Psoas muscle (tissue), 8 donors: ENCODE data around the gene TMPRSS9. TPM values are rescaled to one million over a fixed set of nuclear protein-coding genes. Genes with fewer than 3 reads are reported as not detected.
A peak's percentile ranks its signal among the peaks of the same experiment; 100 is the strongest.
"Not testable (repeated sequence)": the region's sequence is repeated elsewhere in the genome, so short reads cannot be mapped to it uniquely, and the experiment has no call there.

Experiments used
- ATAC-seq, 4 donors: fragments of 200-7000 bp; cut with Tn5 transposase; one replicate each; pipeline ENCODE4 v1.9.1; 2020; ENCODE audit warnings: moderate library complexity in 3 of 4, mild to moderate bottlenecking in 2 of 4
- DNase-seq, 2 donors: peaks; one replicate each; pipeline ENCODE4 v3.0.0-alpha.2; 2020
- H3K27ac ChIP-seq: fragments of 200-600 bp; one replicate; pipeline ENCODE4 v1.8.0; 2022
- H3K27me3 ChIP-seq, 3 donors: fragments of 200-600 bp in 1 of 3; one replicate each; pipeline versions ENCODE4 v1.6.1 to v1.8.0; 2013 to 2022; ENCODE audit warnings: low read length in 2 of 3, mild to moderate bottlenecking in 2 of 3, moderate library complexity in 1 of 3; ENCODE audit not compliant: insufficient read depth in 3 of 3
- H3K36me3 ChIP-seq, 2 donors: fragments of 200-600 bp in 1 of 2; one replicate each; pipeline versions ENCODE4 v1.6.1 to v1.8.0; 2013 to 2022; ENCODE audit warnings: low read depth in 1 of 2, mild to moderate bottlenecking in 1 of 2, moderate library complexity in 1 of 2; ENCODE audit not compliant: insufficient read depth in 1 of 2
- H3K4me1 ChIP-seq: fragments of 200-600 bp; one replicate; pipeline ENCODE4 v1.8.0; 2022
- H3K4me3 ChIP-seq: fragments of 200-600 bp; one replicate; pipeline ENCODE4 v1.8.0; 2022; ENCODE audit warnings: mild to moderate bottlenecking
- H3K9me3 ChIP-seq: fragments of 200-600 bp; one replicate; pipeline ENCODE4 v1.8.0; 2022
- CTCF ChIP-seq: fragments of 200-600 bp; IDR thresholded peaks from one replicate; pipeline ENCODE4 v1.8.0; 2022; ENCODE audit warnings: antibody characterized with exemption
- WGBS, 3 donors: extraction: QIAGEN DNeasy Blood & Tissue Kit; methylation state at CpG; one replicate each; pipeline versions ENCODE4 v1.1.6 to v1.1.7; 2013; 5-methylcytosine and 5-hydroxymethylcytosine counted together
- intact Hi-C, 2 donors: fragments of 100-400 bp; cut with DNase I; formaldehyde crosslinking; loops; one replicate each; pipeline versions ENCODE4 v1.11.0 to v1.14.2; 2022
- polyA plus RNA-seq, 3 donors: library from polyadenylated mRNA; stranded (reverse); fragments of 200-250 nt; gene quantifications; one replicate each; pipeline ENCODE4 v1.2.3, GENCODE V29; 2013
- total RNA-seq, 4 donors: library from RNA; stranded (reverse); fragmentation: NEBNext Ultra II Directional in 2 of 4; extraction: Animal tissue kit (Norgen Biotek cat#: 25700) in 2 of 4; gene quantifications; one replicate each; pipeline versions ENCODE4 v1.2.1 to v1.2.4, GENCODE V29; 2021 to 2023
- donor health status: healthy with polysubstance abuse.
- donor health status: DM: no; HTN: no; CAD: no; lungs with moderate emphysema.
- donor health status: Bipolar disorder and iron deficiency.
- donor health status: healthy.
- donor health status: DM: yes; HTN: yes; CAD: no.
- donor health status: DM: no; HTN: no; CAD: no.
- donor health status: DM: no; HTN: no; CAD: no.
- donor health status: DM: yes; HTN: yes; CAD: no.

Gene TMPRSS9
- total and polyA plus RNA-seq, 7 donors: 0.17 TPM; not detected in 6

GRCh38 chr19:2394442-2395292 lies 34.6 kb downstream of the TMPRSS9 start:
- no peak overlapping the region for H3K27ac ChIP-seq
- ATAC-seq: peak in 1 of 4 donors; percentile 36

GRCh38 chr19:2395293-2395829 lies 35.3 kb downstream of the TMPRSS9 start:
- H3K4me3 ChIP-seq, H3K4me1 ChIP-seq, DNase-seq, H3K27me3 ChIP-seq, H3K36me3 ChIP-seq, H3K9me3 ChIP-seq, H3K27ac ChIP-seq: not testable (repeated sequence)
- peak in 1 of 4 donors; percentile 14 for ATAC-seq
- 75 to 88% (median 79%) methylated on average over 18 of the region's 18 CpGs for WGBS, 3 donors
- intact Hi-C loops: loop anchor here (10.0 kb wide), 1 partner anchor 241 kb away; the partner anchor contains the start of gene AP3D1 (in 2 of the 2)

More at GRCh38 chr19:2394442-2395292, 34.6 kb downstream of the TMPRSS9 start:
- Histone ChIP-seq H3K9me3 (no peaks in the 10 kb centered on the region), H3K4me1 (no peaks in the 10 kb centered on the region), H3K27me3 (no peaks in the 10 kb centered on the region), H3K36me3 (no peaks in the 10 kb centered on the region), H3K4me3 (no peak overlapping the region)
- no peak for TF ChIP-seq CTCF
- 52 to 66% (median 54%) methylated on average over 27 of the region's 27 CpGs for WGBS, 3 donors
- DNase-seq: no peak
- intact Hi-C loops: loop anchor here (5.0 to 10.0 kb wide), 2 partner anchors 157 to 240 kb away; partner anchors contain the start of genes AP3D1 (in 2 of the 2), PLEKHJ1 (in 1 of the 2) and SF3A2 (in 1 of the 2)

- H3K4me3 ChIP-seq, H3K4me1 ChIP-seq, ATAC-seq, H3K36me3 ChIP-seq, H3K9me3 ChIP-seq, H3K27me3 ChIP-seq, DNase-seq, H3K27ac ChIP-seq: not testable (repeated sequence)
- WGBS, 3 donors: 93 to 94% (median 93%) methylated on average over 7 of the region's 7 CpGs
- intact Hi-C loops: loop anchor here (10.0 kb wide), 1 partner anchor 242 kb away; the partner anchor contains the start of gene AP3D1 (in 2 of the 2)
Observed at GRCh38 chr19:2397173-2397572, 37.1 kb downstream of the TMPRSS9 start.

- no peak overlapping the region for H3K27ac ChIP-seq
- no peaks in the 10 kb centered on the region for H3K27me3 ChIP-seq
- ATAC-seq (no peak), DNase-seq (no peak)
- intact Hi-C loops: loop anchor here (10.0 kb wide), 1 partner anchor 244 kb away; the partner anchor contains the start of gene AP3D1 (in 2 of the 2)
- H3K36me3 ChIP-seq: no peaks in the 10 kb centered on the region
- H3K4me1 ChIP-seq: no peaks in the 10 kb centered on the region
- H3K9me3 ChIP-seq: no peaks in the 10 kb centered on the region
- TF ChIP-seq CTCF: no peak
- WGBS, 3 donors: 73 to 83% (median 77%) methylated on average over 14 of the region's 14 CpGs
- no peak overlapping the region for H3K4me3 ChIP-seq
Observed at GRCh38 chr19:2398735-2399305, 38.8 kb downstream of the TMPRSS9 start.

- H3K4me1 ChIP-seq: no peaks in the 10 kb centered on the region
- intact Hi-C loops: loop anchor here (10.0 kb wide), 1 partner anchor 245 kb away; the partner anchor contains the start of gene AP3D1 (in 2 of the 2)
- TF ChIP-seq CTCF: no peak
- DNase-seq (no peak), ATAC-seq (no peak)
- no peak overlapping the region for H3K27ac ChIP-seq
- H3K4me3 ChIP-seq: no peak overlapping the region
- 92 to 94% (median 94%) methylated on average over 4 of the region's 4 CpGs for WGBS, 3 donors
- no peaks in the 10 kb centered on the region for H3K36me3 ChIP-seq
- H3K27me3 ChIP-seq: no peaks in the 10 kb centered on the region
- no peaks in the 10 kb centered on the region for H3K9me3 ChIP-seq
Observed at GRCh38 chr19:2399582-2399981, 39.5 kb downstream of the TMPRSS9 start.
